Esophagus (tissue), 2 donors: ENCODE results near the gene ARVCF. TPM values are rescaled to one million over a fixed set of nuclear protein-coding genes. Genes with fewer than 3 reads are reported as not detected.

Source experiments
- H3K27ac ChIP-seq, 2 donors: one replicate each; pipeline ENCODE4 v1.5.1; 2013; ENCODE audit warnings: low read depth in 2 of 2, mild to moderate bottlenecking in 2 of 2, inconsistent platforms in 1 of 2, low read length in 1 of 2, moderate library complexity in 1 of 2
- H3K27me3 ChIP-seq, 2 donors: one replicate each; pipeline ENCODE4 v1.6.1; 2013; ENCODE audit warnings: low read length in 2 of 2, control low read depth in 1 of 2, mild to moderate bottlenecking in 1 of 2; ENCODE audit not compliant: insufficient read depth in 2 of 2, control insufficient read depth in 1 of 2
- H3K36me3 ChIP-seq, 2 donors: one replicate each; pipeline ENCODE4 v1.6.1; 2013; ENCODE audit warnings: low read length in 1 of 2; ENCODE audit not compliant: control insufficient read depth in 2 of 2, insufficient read depth in 2 of 2
- H3K4me1 ChIP-seq, 2 donors: one replicate each; pipeline ENCODE4 v1.6.1; 2013; ENCODE audit warnings: low read length in 1 of 2; ENCODE audit not compliant: control insufficient read depth in 2 of 2, insufficient read depth in 2 of 2
- H3K4me3 ChIP-seq, 2 donors: one replicate each; pipeline ENCODE4 v1.5.1; 2013; ENCODE audit warnings: low read length in 2 of 2, mild to moderate bottlenecking in 2 of 2, low read depth in 1 of 2, moderate library complexity in 1 of 2
- H3K9me3 ChIP-seq, 2 donors: one replicate each; pipeline ENCODE4 v1.6.1; 2013; ENCODE audit warnings: mild to moderate bottlenecking in 2 of 2, low read depth in 1 of 2, low read length in 1 of 2, moderate library complexity in 1 of 2; ENCODE audit not compliant: control insufficient read depth in 2 of 2, insufficient read depth in 1 of 2
- WGBS, 2 donors: extraction: QIAGEN DNeasy Blood & Tissue Kit; methylation state at CpG; one replicate each; pipeline ENCODE4 v1.1.7; 2013; 5-methylcytosine and 5-hydroxymethylcytosine counted together
- polyA plus RNA-seq, 2 donors: library from polyadenylated mRNA; stranded (reverse); fragments of 200-250 nt; gene quantifications; one replicate each; pipeline ENCODE4 v1.2.3, GENCODE V29; 2013
- donor health status: healthy with polysubstance abuse.
- donor health status: Bipolar disorder and iron deficiency.

The ARVCF gene, protein sequence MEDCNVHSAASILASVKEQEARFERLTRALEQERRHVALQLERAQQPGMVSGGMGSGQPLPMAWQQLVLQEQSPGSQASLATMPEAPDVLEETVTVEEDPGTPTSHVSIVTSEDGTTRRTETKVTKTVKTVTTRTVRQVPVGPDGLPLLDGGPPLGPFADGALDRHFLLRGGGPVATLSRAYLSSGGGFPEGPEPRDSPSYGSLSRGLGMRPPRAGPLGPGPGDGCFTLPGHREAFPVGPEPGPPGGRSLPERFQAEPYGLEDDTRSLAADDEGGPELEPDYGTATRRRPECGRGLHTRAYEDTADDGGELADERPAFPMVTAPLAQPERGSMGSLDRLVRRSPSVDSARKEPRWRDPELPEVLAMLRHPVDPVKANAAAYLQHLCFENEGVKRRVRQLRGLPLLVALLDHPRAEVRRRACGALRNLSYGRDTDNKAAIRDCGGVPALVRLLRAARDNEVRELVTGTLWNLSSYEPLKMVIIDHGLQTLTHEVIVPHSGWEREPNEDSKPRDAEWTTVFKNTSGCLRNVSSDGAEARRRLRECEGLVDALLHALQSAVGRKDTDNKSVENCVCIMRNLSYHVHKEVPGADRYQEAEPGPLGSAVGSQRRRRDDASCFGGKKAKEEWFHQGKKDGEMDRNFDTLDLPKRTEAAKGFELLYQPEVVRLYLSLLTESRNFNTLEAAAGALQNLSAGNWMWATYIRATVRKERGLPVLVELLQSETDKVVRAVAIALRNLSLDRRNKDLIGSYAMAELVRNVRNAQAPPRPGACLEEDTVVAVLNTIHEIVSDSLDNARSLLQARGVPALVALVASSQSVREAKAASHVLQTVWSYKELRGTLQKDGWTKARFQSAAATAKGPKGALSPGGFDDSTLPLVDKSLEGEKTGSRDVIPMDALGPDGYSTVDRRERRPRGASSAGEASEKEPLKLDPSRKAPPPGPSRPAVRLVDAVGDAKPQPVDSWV
- 1 to 10 TPM; 3.4 to 5.5 TPM for polyA plus RNA-seq

DNA sequence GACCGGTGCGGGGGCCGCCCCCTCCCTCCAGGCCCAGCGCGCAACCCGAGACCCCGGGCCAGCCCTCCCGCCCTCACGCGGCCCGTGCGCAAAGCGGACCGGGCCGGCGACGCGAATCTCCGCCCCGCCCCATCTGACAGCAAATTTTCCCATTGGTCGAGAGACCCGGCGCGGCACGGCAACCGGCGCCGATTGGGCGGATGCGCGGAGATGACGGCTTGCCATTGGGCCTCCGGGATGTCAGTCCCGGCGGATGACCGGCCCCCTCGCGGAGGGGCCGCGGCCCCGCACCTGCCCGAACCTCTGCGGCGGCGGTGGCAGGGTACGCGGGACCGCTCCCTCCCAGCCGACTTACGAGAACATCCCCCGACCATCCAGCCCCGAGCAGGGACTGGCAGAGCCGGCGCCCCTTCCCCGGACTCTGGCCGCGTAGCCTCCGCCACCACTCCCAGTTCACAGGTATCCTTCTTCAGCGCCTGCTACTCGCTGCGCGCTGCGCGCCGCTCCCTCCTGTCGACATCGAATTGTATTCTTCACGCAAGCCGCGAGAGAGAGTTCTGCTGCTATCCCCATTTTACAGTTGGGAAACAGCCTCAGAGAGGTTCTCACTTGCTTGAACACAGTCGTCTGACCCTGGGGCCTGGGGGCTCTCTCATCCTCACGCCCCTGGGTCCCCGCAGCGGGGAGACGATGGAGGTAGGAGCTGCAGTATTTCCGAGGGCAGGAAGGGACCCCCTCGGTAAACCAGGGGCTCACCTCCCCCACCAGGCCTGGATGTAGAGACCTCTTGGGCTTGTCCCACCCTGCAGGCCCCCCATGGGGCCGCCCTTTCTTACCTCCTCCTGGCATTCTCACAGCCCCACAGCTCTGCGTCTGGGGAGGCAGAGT is at the start of gene ARVCF:
Gene ARVCF, minus strand, starts transcription at position 90 of the 888 bp plus-strand sequence. CDS start 26,029 bp downstream, outside the sequence.
- H3K4me1 ChIP-seq: peaks cover 4 to 21% of the 10 kb centered on the region in 2 donors
- no peaks in the 10 kb centered on the region for H3K27me3 ChIP-seq
- no peaks in the 10 kb centered on the region for H3K9me3 ChIP-seq
- H3K4me3 ChIP-seq: peak within 1 kb of the TSS; percentile 62 to 75
- WGBS, 2 donors: 2% methylated on average over 61 to 79 of the region's 79 CpGs
- H3K27ac ChIP-seq: no peak within 1 kb of the TSS
- no peaks in the 10 kb centered on the region for H3K36me3 ChIP-seq

DNA sequence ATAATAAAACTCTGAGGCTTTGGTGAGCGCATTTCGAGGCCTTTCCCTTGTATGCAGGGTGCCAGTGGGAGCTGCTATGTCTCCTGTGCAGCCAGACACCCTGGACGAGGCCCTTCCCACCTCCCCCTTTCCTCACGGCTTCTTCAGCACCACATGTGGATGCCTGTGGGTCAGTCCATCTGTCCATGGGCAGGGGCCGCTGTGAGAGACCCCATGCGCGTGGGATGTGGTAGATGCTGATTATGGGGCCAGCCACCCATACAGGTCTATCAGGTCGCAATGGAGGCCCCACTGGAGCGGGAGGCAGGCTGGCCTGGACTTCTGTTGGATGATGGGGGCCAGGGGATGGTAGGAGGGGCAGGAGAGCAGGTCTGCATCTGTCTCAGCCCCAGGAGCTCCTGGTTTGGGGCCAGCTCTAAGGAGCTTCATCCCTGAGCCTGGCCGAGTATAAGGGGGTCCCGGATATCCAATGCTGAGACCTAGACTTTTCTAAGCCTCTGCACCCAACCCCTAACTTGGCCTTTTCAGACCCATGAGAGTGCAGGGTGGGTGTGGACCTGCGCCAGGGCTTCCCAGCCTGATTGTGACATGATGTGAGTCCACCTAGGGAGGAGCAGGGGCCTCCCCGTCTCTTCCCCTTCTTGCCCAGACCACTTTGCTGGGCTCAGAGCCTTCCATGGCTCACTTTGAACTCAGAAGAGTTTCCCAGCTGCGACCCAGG is 49.4 kb upstream of the ARVCF start:
- H3K27me3 ChIP-seq: no peaks in the 10 kb centered on the region
- H3K36me3 ChIP-seq: peaks cover 3 to 24% of the 10 kb centered on the region in 2 donors
- H3K4me3 ChIP-seq: no peak overlapping the region
- H3K27ac ChIP-seq: no peak overlapping the region
- WGBS, 2 donors: 92% methylated on average over 14 of the region's 14 CpGs
- peaks cover 5 to 34% of the 10 kb centered on the region in 2 donors for H3K4me1 ChIP-seq
- H3K9me3 ChIP-seq: no peaks in the 10 kb centered on the region

DNA sequence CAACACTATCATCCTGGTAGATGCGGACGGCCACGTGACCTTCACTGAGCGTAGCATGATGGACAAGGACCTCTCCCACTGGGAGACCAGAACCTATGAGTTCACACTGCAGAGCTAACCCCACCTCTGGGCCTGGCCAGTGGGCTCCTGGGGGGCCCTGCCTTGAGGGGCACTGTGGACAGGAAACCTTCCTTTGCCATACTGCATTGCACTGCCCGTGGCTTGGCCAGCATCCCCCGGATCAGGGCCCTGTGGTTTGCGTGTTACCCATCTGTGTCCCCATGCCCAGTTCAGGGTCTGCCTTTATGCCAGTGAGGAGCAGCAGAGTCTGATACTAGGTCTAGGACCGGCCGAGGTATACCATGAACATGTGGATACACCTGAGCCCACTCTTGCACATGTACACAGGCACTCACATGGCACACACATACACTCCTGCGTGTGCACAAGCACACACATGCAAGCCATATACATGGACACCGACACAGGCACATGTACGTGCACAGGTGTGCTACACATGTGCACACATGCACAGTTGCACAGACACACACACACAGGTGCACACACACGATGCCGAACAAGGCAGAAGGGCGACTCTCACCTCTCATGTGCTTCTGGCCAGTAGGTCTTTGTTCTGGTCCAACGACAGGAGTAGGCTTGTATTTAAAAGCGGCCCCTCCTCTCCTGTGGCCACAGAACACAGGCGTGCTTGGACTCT is 48.1 kb upstream of the ARVCF start:
- Histone ChIP-seq H3K36me3 (peaks cover 3 to 25% of the 10 kb centered on the region in 2 donors), H3K27ac (no peak overlapping the region), H3K4me1 (peaks cover 5 to 35% of the 10 kb centered on the region in 2 donors), H3K4me3 (no peak overlapping the region), H3K27me3 (no peaks in the 10 kb centered on the region), H3K9me3 (no peaks in the 10 kb centered on the region)
- 83 to 88% methylated on average over 18 of the region's 18 CpGs for WGBS, 2 donors

DNA sequence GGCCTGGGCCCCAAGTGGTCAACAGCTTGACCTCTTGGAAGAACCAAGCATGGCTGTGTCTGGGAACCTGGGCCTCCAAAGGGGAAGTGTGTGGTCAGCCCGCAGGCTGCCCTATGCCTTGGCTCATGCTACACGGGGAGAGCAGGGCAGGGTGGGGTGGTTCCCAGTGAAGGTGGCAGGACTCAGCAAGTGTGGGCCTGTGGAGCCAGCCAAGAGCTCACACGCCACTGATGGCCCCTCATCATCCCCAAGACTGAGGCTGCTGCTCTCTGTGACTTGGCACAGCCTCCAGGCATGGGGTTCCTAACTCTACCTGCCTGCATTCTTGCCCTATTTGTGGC is 47.5 kb upstream of the ARVCF start:
- H3K27ac ChIP-seq: no peak overlapping the region
- H3K9me3 ChIP-seq: no peaks in the 10 kb centered on the region
- H3K36me3 ChIP-seq: peaks cover 3 to 25% of the 10 kb centered on the region in 2 donors
- peaks cover 5 to 35% of the 10 kb centered on the region in 2 donors for H3K4me1 ChIP-seq
- no peak overlapping the region for H3K4me3 ChIP-seq
- WGBS, 2 donors: 54 to 72% methylated on average over 3 of the region's 3 CpGs
- no peaks in the 10 kb centered on the region for H3K27me3 ChIP-seq

DNA sequence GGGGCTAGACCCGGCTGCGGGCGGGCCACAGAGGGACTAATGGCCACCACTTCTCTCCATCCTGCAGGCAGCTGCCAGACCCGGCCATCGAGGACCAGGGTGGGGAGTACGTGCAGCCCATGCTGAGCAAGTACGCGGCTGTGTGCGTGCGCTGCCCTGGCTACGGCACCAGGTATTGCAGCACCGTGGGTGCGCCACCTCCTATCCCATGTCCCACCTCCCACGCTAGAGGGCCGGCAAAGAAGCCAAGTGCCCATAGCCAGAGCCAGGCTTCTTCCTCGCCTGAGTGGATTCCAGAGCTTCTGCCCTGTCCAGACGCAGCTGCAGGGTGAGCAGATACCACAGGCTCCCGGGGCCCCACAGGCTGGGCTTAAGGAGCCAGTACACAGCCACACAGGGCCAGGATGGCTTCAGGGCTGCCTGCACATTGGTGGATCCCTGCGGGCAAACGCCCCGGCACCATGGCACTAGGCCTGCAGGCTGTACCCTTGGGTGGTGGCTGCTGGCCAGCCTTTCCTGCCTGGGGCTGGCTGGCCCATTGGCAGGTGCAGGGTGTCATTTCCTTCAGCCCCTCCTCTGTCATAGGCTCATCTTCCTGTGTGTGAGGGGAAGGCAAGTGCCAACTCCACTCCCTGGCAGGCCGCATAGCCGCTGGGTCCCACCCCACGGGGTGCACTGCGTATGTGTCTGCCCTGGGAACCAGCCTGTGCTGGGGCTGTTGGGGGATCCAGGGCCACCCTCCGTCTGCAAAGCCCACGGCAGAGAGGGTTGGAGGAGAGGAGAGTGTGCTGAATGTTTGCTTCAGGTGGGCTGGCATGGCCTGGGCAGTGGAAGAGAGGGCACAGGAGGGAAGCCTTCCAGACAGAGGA is 46.9 kb upstream of the ARVCF start:
- peaks cover 3 to 25% of the 10 kb centered on the region in 2 donors for H3K36me3 ChIP-seq
- H3K27me3 ChIP-seq: no peaks in the 10 kb centered on the region
- H3K27ac ChIP-seq: peak overlapping the region; percentile 49 to 73
- H3K4me3 ChIP-seq: no peak overlapping the region
- H3K4me1 ChIP-seq: peaks cover 5 to 35% of the 10 kb centered on the region in 2 donors
- 60 to 80% methylated on average over 27 of the region's 27 CpGs for WGBS, 2 donors
- H3K9me3 ChIP-seq: no peaks in the 10 kb centered on the region

DNA sequence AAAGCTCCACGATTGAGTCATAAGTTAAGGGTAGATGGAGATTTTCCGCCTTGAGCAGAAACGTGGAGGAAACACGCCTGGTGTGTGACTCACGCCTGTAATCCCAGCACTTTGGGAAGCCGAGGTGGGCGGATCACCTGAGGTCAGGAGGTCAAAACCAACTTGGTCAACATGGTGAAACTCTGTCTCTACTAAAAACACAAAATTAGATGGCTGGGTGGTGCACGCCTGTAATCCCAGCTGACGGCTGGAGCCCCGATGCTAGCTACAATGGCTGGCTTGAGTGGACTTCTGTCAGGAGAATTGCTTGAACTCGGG is 46.1 kb upstream of the ARVCF start:
- Histone ChIP-seq H3K27ac (peak overlapping the region; percentile 49 to 73), H3K36me3 (peaks cover 3 to 25% of the 10 kb centered on the region in 2 donors), H3K4me3 (no peak overlapping the region), H3K27me3 (no peaks in the 10 kb centered on the region), H3K4me1 (peaks cover 5 to 35% of the 10 kb centered on the region in 2 donors), H3K9me3 (no peaks in the 10 kb centered on the region)
- 44 to 68% methylated on average over 11 of the region's 11 CpGs for WGBS, 2 donors

DNA sequence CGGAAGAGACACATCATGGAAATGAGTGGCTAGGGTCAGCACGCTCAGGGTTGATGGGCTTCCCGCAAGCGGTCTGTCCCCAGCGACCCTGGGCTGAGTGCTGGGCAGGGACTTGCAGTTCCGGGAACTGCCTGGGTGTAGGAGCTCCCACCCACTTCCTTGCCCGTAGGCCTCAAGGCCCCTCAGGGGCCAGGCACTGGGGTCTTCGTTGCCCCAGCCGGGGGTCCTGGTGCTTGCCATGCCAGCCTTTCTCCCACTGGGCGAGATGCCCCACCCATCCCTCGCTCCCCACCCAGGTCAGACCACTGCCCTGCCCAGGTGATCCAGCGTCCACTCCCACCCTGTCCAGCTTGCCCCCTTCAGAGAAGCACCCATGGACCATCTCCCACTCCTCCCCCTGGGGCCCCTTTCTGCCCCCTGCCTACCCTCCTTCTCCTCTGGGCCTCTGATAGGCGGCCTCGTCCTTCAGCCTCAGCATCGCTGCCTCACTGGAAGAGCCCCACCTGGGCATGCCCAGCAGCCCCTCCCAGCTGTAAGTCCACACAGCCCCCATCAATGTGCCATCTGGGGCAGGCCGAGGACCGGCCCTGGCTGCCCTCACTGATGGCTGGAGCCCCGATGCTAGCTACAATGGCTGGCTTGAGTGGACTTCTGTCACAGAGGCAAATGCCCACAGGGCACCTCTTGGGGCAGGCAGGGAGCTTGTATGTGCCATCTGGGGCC is 45.6 kb upstream of the ARVCF start:
- Histone ChIP-seq H3K4me3 (no peak overlapping the region), H3K36me3 (peaks cover 3 to 28% of the 10 kb centered on the region in 2 donors), H3K4me1 (peaks cover 5 to 35% of the 10 kb centered on the region in 2 donors), H3K9me3 (no peaks in the 10 kb centered on the region), H3K27me3 (no peaks in the 10 kb centered on the region), H3K27ac (peak overlapping the region; percentile 49 to 80)
- 80 to 84% methylated on average over 14 to 18 of the region's 18 CpGs for WGBS, 2 donors
